SK-N-SH (cell line): Measurements from ENCODE around the gene SPTBN5. TPM values are rescaled to one million over a fixed set of nuclear protein-coding genes. Genes with fewer than 3 reads are reported as not detected.

Experiments used
- CTCF ChIA-PET: fragments of 300-600, 350-600 bp; formaldehyde crosslinking; extraction: SDS; loops from one replicate; lab custom pipeline; 2021; lab: Yijun Ruan, JAX
- POLR2A ChIA-PET: fragments of 350-600 bp; sonication (Branson Sonifier 250); formaldehyde crosslinking; extraction: SDS; loops from one replicate; lab custom pipeline; 2020; ENCODE audit warnings: antibody characterized with exemption, inconsistent platforms; lab: Yijun Ruan, JAX
- DNase-seq: peaks from one replicate; pipeline ENCODE4 v3.0.0; 2012
- H2AFZ ChIP-seq: fragments of 200-600 bp; sonication (generic); 2 replicates; pipeline ENCODE4 v1.8.1; 2016; ENCODE audit warnings: antibody characterized with exemption, mild to moderate bottlenecking, low read depth
- H3F3A ChIP-seq: fragments of 200-600 bp; sonication (generic); replicated peaks from 2 replicates; pipeline ENCODE3; 2016; ENCODE audit warnings: antibody characterized with exemption, mild to moderate bottlenecking; ENCODE audit not compliant: insufficient read depth
- H3K27ac ChIP-seq, 2 experiments: fragments of 200-500 bp in 1 of 2; fragments of 200-600 bp in 1 of 2; sonication (Bioruptor generic) in 1 of 2; sonication (generic), shearing (Covaris generic) in 1 of 2; 2 replicates each; pipeline versions ENCODE4 v1.5.1 to v1.6.1; 2014 to 2016; ENCODE audit warnings: low read depth in 2 of 2, inconsistent platforms in 1 of 2, low read length in 1 of 2, mild to moderate bottlenecking in 1 of 2, mixed read lengths in 1 of 2
- H3K27me3 ChIP-seq: fragments of 200-600 bp; sonication (generic), shearing (Covaris generic); 2 replicates; pipeline ENCODE4 v1.6.1; 2016; ENCODE audit warnings: mixed run types; ENCODE audit not compliant: insufficient read depth
- H3K36me3 ChIP-seq, 2 experiments: fragments of 200-500 bp in 1 of 2; fragments of 200-600 bp in 1 of 2; sonication (Bioruptor generic) in 1 of 2; sonication (generic) in 1 of 2; replicated peaks in 1 of 2; 2 replicates each; pipeline versions ENCODE3 to v1.5.1; 2014 to 2016; ENCODE audit warnings: low read length in 1 of 2, mild to moderate bottlenecking in 1 of 2; ENCODE audit not compliant: insufficient read depth in 2 of 2, control insufficient read depth in 1 of 2
- H3K4me1 ChIP-seq, 2 experiments: fragments of 200-500 bp in 1 of 2; fragments of 200-600 bp in 1 of 2; sonication (Bioruptor generic) in 1 of 2; sonication (generic), shearing (Covaris generic) in 1 of 2; 2 replicates each; pipeline versions ENCODE4 v1.5.1 to v1.6.1; 2014 to 2016; ENCODE audit warnings: low read depth in 1 of 2, low read length in 1 of 2, mixed run types in 1 of 2; ENCODE audit not compliant: insufficient read depth in 2 of 2, control insufficient read depth in 1 of 2
- H3K4me2 ChIP-seq: fragments of 200-600 bp; sonication (generic), shearing (Covaris generic); 2 replicates; pipeline ENCODE4 v1.6.1; 2017; ENCODE audit warnings: mixed run types
- H3K4me3 ChIP-seq, 2 experiments: fragments of 200-500 bp in 1 of 2; fragments of 200-600 bp in 1 of 2; sonication (Bioruptor generic) in 1 of 2; sonication (generic), shearing (Covaris generic) in 1 of 2; 2 replicates each; pipeline versions ENCODE4 v1.5.1 to v1.8.1; 2014 to 2016; ENCODE audit warnings: low read depth in 2 of 2, inconsistent platforms in 1 of 2, low read length in 1 of 2, mild to moderate bottlenecking in 1 of 2, mixed read lengths in 1 of 2, moderate library complexity in 1 of 2
- H3K79me2 ChIP-seq: fragments of 200-600 bp; sonication (generic); 2 replicates; pipeline ENCODE4 v1.8.1; 2017; ENCODE audit warnings: mild to moderate bottlenecking; ENCODE audit not compliant: insufficient read depth
- H3K9ac ChIP-seq: fragments of 200-600 bp; sonication (generic); 2 replicates; pipeline ENCODE4 v1.6.1; 2017; ENCODE audit warnings: mixed run types
- H3K9me2 ChIP-seq: fragments of 200-600 bp; sonication (generic); 2 replicates; pipeline ENCODE4 v1.6.1; 2017; ENCODE audit warnings: mixed run types
- H3K9me3 ChIP-seq: fragments of 200-600 bp; sonication (generic); 2 replicates; pipeline ENCODE4 v1.6.1; 2017; ENCODE audit warnings: mixed run types, mild to moderate bottlenecking, moderate library complexity
- H4K20me1 ChIP-seq: fragments of 200-600 bp; sonication (generic); 2 replicates; pipeline ENCODE4 v1.6.1; 2017; ENCODE audit warnings: mild to moderate bottlenecking, mixed run types; ENCODE audit not compliant: insufficient read depth
- CHD2 ChIP-seq: fragments of 150-350 bp; IDR thresholded peaks from 2 replicates; pipeline ENCODE4 v1.6.1; 2018; ENCODE audit warnings: low read length; ENCODE audit not compliant: partially characterized antibody
- CTCF ChIP-seq: fragments of 200-600 bp; sonication (generic); IDR thresholded peaks from 2 replicates; pipeline ENCODE4 v1.6.1; 2017; ENCODE audit warnings: antibody characterized with exemption, mild to moderate bottlenecking, moderate library complexity
- EP300 ChIP-seq, 2 experiments: IDR thresholded peaks; 2 replicates each; pipeline versions ENCODE4 v1.4.0 to v1.6.1; 2012; ENCODE audit warnings: borderline replicate concordance in 1 of 2, low read depth in 1 of 2, low read length in 1 of 2
- FOXJ3 ChIP-seq: sonication (generic); formaldehyde crosslinking; IDR thresholded peaks from 2 replicates; pipeline ENCODE4 v1.5.1; 2020; ENCODE audit warnings: mild to moderate bottlenecking, missing genetic modification reagents
- GATA2 ChIP-seq: sonication (generic); formaldehyde crosslinking; IDR thresholded peaks from 2 replicates; pipeline ENCODE4 v1.5.0; 2020; ENCODE audit warnings: mild to moderate bottlenecking, missing genetic modification reagents
- MEF2A ChIP-seq: IDR thresholded peaks from 2 replicates; pipeline ENCODE4 v1.4.0; 2012; ENCODE audit warnings: low read depth, borderline replicate concordance
- POLR2AphosphoS5 ChIP-seq: IDR thresholded peaks from 2 replicates; pipeline ENCODE4 v1.6.1; 2012; ENCODE audit warnings: low read depth, low read length
- RAD21 ChIP-seq: IDR thresholded peaks from 2 replicates; pipeline ENCODE4 v1.6.1; 2012; ENCODE audit warnings: mild to moderate bottlenecking, low read length
- RCOR1 ChIP-seq: fragments of 150-350 bp; IDR thresholded peaks from 2 replicates; pipeline ENCODE4 v1.6.1; 2017; ENCODE audit warnings: antibody characterized with exemption, low read length
- RFX5 ChIP-seq: IDR thresholded peaks from 2 replicates; pipeline ENCODE4 v1.6.1; 2012; ENCODE audit warnings: mild to moderate bottlenecking, improper control_type of control experiment, low read length
- RXRA ChIP-seq: IDR thresholded peaks from 2 replicates; pipeline ENCODE4 v1.4.0; 2012; ENCODE audit warnings: low read depth, mild to moderate bottlenecking, borderline replicate concordance
- TCF12 ChIP-seq: IDR thresholded peaks from 2 replicates; pipeline ENCODE4 v1.4.0; 2012
- TEAD4 ChIP-seq: IDR thresholded peaks from 2 replicates; pipeline ENCODE4 v1.4.0; 2012; ENCODE audit warnings: mild to moderate bottlenecking, borderline replicate concordance; ENCODE audit not compliant: insufficient read depth
- USF1 ChIP-seq: IDR thresholded peaks from 2 replicates; pipeline ENCODE4 v1.4.0; 2012; ENCODE audit warnings: low read depth, borderline replicate concordance
- USF2 ChIP-seq: fragments of 150-350 bp; IDR thresholded peaks from 2 replicates; pipeline ENCODE4 v1.6.1; 2017; ENCODE audit warnings: antibody characterized with exemption, low read length, low read depth, borderline replicate concordance
- YY1 ChIP-seq: IDR thresholded peaks from 2 replicates; pipeline ENCODE4 v1.4.0; 2012; ENCODE audit warnings: low read depth, mild to moderate bottlenecking
- ZBTB33 ChIP-seq: IDR thresholded peaks from 2 replicates; pipeline ENCODE4 v1.4.0; 2012; ENCODE audit warnings: low read depth, borderline replicate concordance
- WGBS: methylation state at CpG from one replicate; pipeline ENCODE4 v1.1.6; 2017; ENCODE audit warnings: low lambda C conversion rate; 5-methylcytosine and 5-hydroxymethylcytosine counted together
- polyA plus RNA-seq, 3 experiments: library from polyadenylated mRNA; depleted of rRNA; stranded (reverse); fragments of >200 nt; gene quantifications; 2 replicates each; pipeline ENCODE4 v1.2.3, GENCODE V29; 2012
- TF ChIP-seq, protein P1 (sequence below): fragments of 150-350 bp; IDR thresholded peaks from 2 replicates; pipeline ENCODE4 v1.6.1; 2016; ENCODE audit warnings: mild to moderate bottlenecking, low read depth, low read length

SPTBN5 gene
- polyA plus RNA-seq, 1 of the 3 experiments (the other 2 are of a cell fraction): 0.23 TPM

DNA sequence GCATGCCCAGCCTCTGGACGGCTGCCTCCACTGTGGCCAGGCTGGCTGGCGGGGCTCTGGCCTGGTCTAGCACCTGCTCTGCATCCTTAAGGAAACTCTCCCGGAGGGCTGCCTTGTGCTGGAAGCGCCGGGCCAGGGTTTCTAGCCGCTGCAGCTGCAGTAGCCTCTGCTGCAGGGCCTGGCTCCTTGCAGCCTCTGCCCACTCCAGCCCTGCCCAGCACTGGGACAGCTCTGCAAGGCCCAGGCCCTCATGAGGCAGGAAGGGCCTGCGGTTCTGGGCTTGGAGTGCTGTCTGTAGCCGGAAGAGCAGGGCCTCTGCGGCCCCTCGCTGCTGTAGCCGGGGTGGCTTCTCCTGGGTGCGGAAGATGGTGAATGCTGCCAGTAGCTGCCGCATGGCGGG is 8.0 kb downstream of the SPTBN5 start:
- Histone ChIP-seq H3K27me3 (no peaks in the 10 kb centered on the region), H3K9ac (no peak overlapping the region), H4K20me1 (no peaks in the 10 kb centered on the region), H3K9me2 (no peaks in the 10 kb centered on the region), H3K4me3 (no peak overlapping the region), H3K9me3 (no peaks in the 10 kb centered on the region), H3K4me1 (peaks cover 0 to 2% of the 10 kb centered on the region in 2 experiments; a peak in 1 of 4 replicates), H3K79me2 (no peaks in the 10 kb centered on the region), H3K36me3 (no peaks in the 10 kb centered on the region), H2AFZ (no peak overlapping the region), H3K27ac (no peak overlapping the region), H3F3A (no peaks in the 10 kb centered on the region), H3K4me2 (no peak overlapping the region)
- no peak for TF ChIP-seq USF2
- no peak for TF ChIP-seq TCF12
- no peak for TF ChIP-seq RCOR1
- TF ChIP-seq GATA2 (CRISPR knock-in tag): no peak
- TF ChIP-seq EP300 (IDR thresholded peaks at IDR 0.05; ENCODE audit: borderline replicate concordance in 1 of 2, low read depth in 1 of 2, low read length in 1 of 2): no peak
- no peak for TF ChIP-seq CTCF
- no peak for TF ChIP-seq RFX5
- no peak for TF ChIP-seq YY1
- no peak for TF ChIP-seq RXRA
- TF ChIP-seq ZBTB33: no peak
- no peak for TF ChIP-seq MEF2A
- no peak for TF ChIP-seq FOXJ3 (CRISPR knock-in tag)
- no peak for TF ChIP-seq RAD21
- TF ChIP-seq TEAD4: no peak
- no peak for TF ChIP-seq POLR2AphosphoS5
- no peak for TF ChIP-seq USF1
- TF ChIP-seq, protein P1, sequence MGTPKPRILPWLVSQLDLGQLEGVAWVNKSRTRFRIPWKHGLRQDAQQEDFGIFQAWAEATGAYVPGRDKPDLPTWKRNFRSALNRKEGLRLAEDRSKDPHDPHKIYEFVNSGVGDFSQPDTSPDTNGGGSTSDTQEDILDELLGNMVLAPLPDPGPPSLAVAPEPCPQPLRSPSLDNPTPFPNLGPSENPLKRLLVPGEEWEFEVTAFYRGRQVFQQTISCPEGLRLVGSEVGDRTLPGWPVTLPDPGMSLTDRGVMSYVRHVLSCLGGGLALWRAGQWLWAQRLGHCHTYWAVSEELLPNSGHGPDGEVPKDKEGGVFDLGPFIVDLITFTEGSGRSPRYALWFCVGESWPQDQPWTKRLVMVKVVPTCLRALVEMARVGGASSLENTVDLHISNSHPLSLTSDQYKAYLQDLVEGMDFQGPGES: no peak
- TF ChIP-seq CHD2: no peak
- POLR2A ChIA-PET: interaction anchor here (1.5 kb wide), 1 partner anchor 9 kb away, joined by 4 read pairs; no protein-coding TSS in a partner anchor
- CTCF ChIA-PET: interaction anchor here (0.6 to 1.9 kb wide), 3 partner anchors 9 to 138 kb away, joined by 4 to 6 read pairs (median 6); no protein-coding TSS in a partner anchor
- no peak for DNase-seq
- no CpG with 5 or more reads among the region's 14 CpGs for WGBS
